Activated CD8-positive, alpha-beta T cell treated with anti-CD3 and anti-CD28 coated beads, Interleukin-2, amount 10 ng/mL, durations not matched to agents 7 days and 5 days (primary cell): ENCODE measurements around the gene JAG2. TPM values are rescaled to one million over a fixed set of nuclear protein-coding genes. Genes with fewer than 3 reads are reported as not detected.

Source experiments
- ATAC-seq: fragments of 150-1000 bp; cut with Tn5 transposase; one replicate; pipeline ENCODE4 v1.10.0; 2021; ENCODE audit warnings: moderate library complexity
- CTCF ChIA-PET: fragments of 350-600 bp; sonication (Branson Sonifier 250); formaldehyde crosslinking; loops from one replicate; lab custom pipeline; 2021; ENCODE audit warnings: antibody characterized with exemption; lab: Charles Lee
- POLR2A ChIA-PET: fragments of 350-600 bp; sonication (Branson Sonifier 250); formaldehyde crosslinking; loops from one replicate; lab custom pipeline; 2021; ENCODE audit warnings: antibody characterized with exemption; lab: Charles Lee
- DNase-seq: peaks from one replicate; pipeline ENCODE4 v3.0.0-alpha.2; 2020
- H3K27ac Mint-ChIP-seq: one replicate; pipeline ENCODE4 v1.8.0; 2021; ENCODE audit warnings: mild to moderate bottlenecking, mixed read lengths
- H3K27me3 Mint-ChIP-seq: one replicate; pipeline ENCODE4 v1.8.0; 2021; ENCODE audit warnings: low read depth, mixed read lengths
- H3K36me3 Mint-ChIP-seq: one replicate; pipeline ENCODE4 v1.8.0; 2021; ENCODE audit warnings: low read depth, mixed read lengths
- H3K4me1 Mint-ChIP-seq: one replicate; pipeline ENCODE4 v1.8.0; 2021; ENCODE audit warnings: low read depth, mixed read lengths
- H3K4me3 Mint-ChIP-seq: one replicate; pipeline ENCODE4 v1.8.0; 2021; ENCODE audit warnings: mild to moderate bottlenecking, mixed read lengths
- H3K9me3 Mint-ChIP-seq: one replicate; pipeline ENCODE4 v1.8.0; 2022; ENCODE audit warnings: mixed read lengths; ENCODE audit not compliant: insufficient read depth
- total RNA-seq, 2 experiments: library from RNA; stranded (reverse); gene quantifications; one replicate each; pipeline ENCODE4 v1.2.3, GENCODE V29; 2021

Gene JAG2
- total RNA-seq, 2 experiments from 2014 or later: 2.5 to 2.9 TPM

- H3K36me3 Mint-ChIP-seq: no peaks in the 10 kb centered on the region
- peaks cover 40% of the 10 kb centered on the region for H3K27me3 Mint-ChIP-seq
- ChIA-PET POLR2A (no interaction called here), CTCF (interaction anchor here (1.4 to 2.0 kb wide), 2 partner anchors 15 to 47 kb away, joined by 3 to 6 read pairs; no protein-coding TSS in a partner anchor)
- H3K27ac Mint-ChIP-seq: no peak overlapping the region
- no peak for DNase-seq
- no peaks in the 10 kb centered on the region for H3K4me1 Mint-ChIP-seq
- ATAC-seq: no peak
- no peak overlapping the region for H3K4me3 Mint-ChIP-seq
- H3K9me3 Mint-ChIP-seq: no peaks in the 10 kb centered on the region
Measured at GRCh38 chr14:105105158-105105557, 63.4 kb downstream of the JAG2 start.

- ChIA-PET POLR2A (no interaction called here), CTCF (interaction anchor here (1.7 kb wide), 1 partner anchor 13 kb away, joined by 4 read pairs; no protein-coding TSS in a partner anchor)
- Mint-ChIP-seq H3K27me3 (peaks cover 42% of the 10 kb centered on the region), H3K4me1 (no peaks in the 10 kb centered on the region), H3K36me3 (no peaks in the 10 kb centered on the region), H3K27ac (no peak overlapping the region), H3K9me3 (no peaks in the 10 kb centered on the region), H3K4me3 (no peak overlapping the region)
- DNase-seq (no peak), ATAC-seq (no peak)
Measured at GRCh38 chr14:105102893-105103292, 65.7 kb downstream of the JAG2 start.

GRCh38 chr14:105102361-105102870, 66.2 kb downstream of the JAG2 start:
- Mint-ChIP-seq H3K9me3 (no peaks in the 10 kb centered on the region), H3K4me1 (no peaks in the 10 kb centered on the region), H3K27me3 (peaks cover 42% of the 10 kb centered on the region), H3K27ac (no peak overlapping the region), H3K36me3 (no peaks in the 10 kb centered on the region), H3K4me3 (no peak overlapping the region)
- ATAC-seq: no peak
- DNase-seq: no peak
- ChIA-PET CTCF (interaction anchor here (1.7 kb wide), 1 partner anchor 12 kb away, joined by 4 read pairs; no protein-coding TSS in a partner anchor), POLR2A (no interaction called here)

- POLR2A ChIA-PET: no interaction called here
- CTCF ChIA-PET: no interaction called here
- no peaks in the 10 kb centered on the region for H3K4me1 Mint-ChIP-seq
- H3K4me3 Mint-ChIP-seq: no peak overlapping the region
- H3K9me3 Mint-ChIP-seq: no peaks in the 10 kb centered on the region
- peaks cover 31% of the 10 kb centered on the region for H3K27me3 Mint-ChIP-seq
- no peak for ATAC-seq
- H3K27ac Mint-ChIP-seq: no peak overlapping the region
- no peak for DNase-seq
- no peaks in the 10 kb centered on the region for H3K36me3 Mint-ChIP-seq
Measured at GRCh38 chr14:105100910-105101309, 67.7 kb downstream of the JAG2 start.

GRCh38 chr14:105099778-105100177, 68.8 kb downstream of the JAG2 start:
- ATAC-seq (no peak), DNase-seq (no peak)
- H3K36me3 Mint-ChIP-seq: no peaks in the 10 kb centered on the region
- no peaks in the 10 kb centered on the region for H3K9me3 Mint-ChIP-seq
- H3K27me3 Mint-ChIP-seq: peaks cover 30% of the 10 kb centered on the region
- no peak overlapping the region for H3K4me3 Mint-ChIP-seq
- H3K27ac Mint-ChIP-seq: no peak overlapping the region
- ChIA-PET CTCF (no interaction called here), POLR2A (no interaction called here)
- H3K4me1 Mint-ChIP-seq: no peaks in the 10 kb centered on the region

GRCh38 chr14:105098316-105098715, 70.3 kb downstream of the JAG2 start:
- Mint-ChIP-seq H3K4me3 (no peak overlapping the region), H3K4me1 (peaks cover 5% of the 10 kb centered on the region), H3K9me3 (no peaks in the 10 kb centered on the region), H3K27me3 (peaks cover 20% of the 10 kb centered on the region), H3K27ac (no peak overlapping the region), H3K36me3 (no peaks in the 10 kb centered on the region)
- ATAC-seq (no peak), DNase-seq (no peak)
- CTCF ChIA-PET: no interaction called here
- POLR2A ChIA-PET: no interaction called here

GRCh38 chr14:105097794-105098127, 70.8 kb downstream of the JAG2 start:
- ATAC-seq: no peak
- POLR2A ChIA-PET: no interaction called here
- Mint-ChIP-seq H3K9me3 (no peaks in the 10 kb centered on the region), H3K27me3 (peaks cover 18% of the 10 kb centered on the region), H3K4me3 (no peak overlapping the region), H3K36me3 (no peaks in the 10 kb centered on the region), H3K27ac (no peak overlapping the region), H3K4me1 (peaks cover 8% of the 10 kb centered on the region)
- no peak for DNase-seq
- CTCF ChIA-PET: no interaction called here

- ChIA-PET POLR2A (no interaction called here), CTCF (interaction anchor here (1.4 kb wide), 1 partner anchor 185 kb away, joined by 3 read pairs; no protein-coding TSS in a partner anchor)
- Mint-ChIP-seq H3K9me3 (no peaks in the 10 kb centered on the region), H3K27me3 (peaks cover 11% of the 10 kb centered on the region), H3K4me1 (peaks cover 13% of the 10 kb centered on the region), H3K27ac (no peak overlapping the region), H3K36me3 (no peaks in the 10 kb centered on the region), H3K4me3 (no peak overlapping the region)
- DNase-seq: no peak
- no peak for ATAC-seq
Measured at GRCh38 chr14:105096206-105096875, 72.2 kb downstream of the JAG2 start.

- Mint-ChIP-seq H3K36me3 (no peaks in the 10 kb centered on the region), H3K4me3 (no peak overlapping the region), H3K27me3 (peaks cover 11% of the 10 kb centered on the region), H3K27ac (no peak overlapping the region), H3K4me1 (peaks cover 19% of the 10 kb centered on the region), H3K9me3 (no peaks in the 10 kb centered on the region)
- DNase-seq: no peak
- POLR2A ChIA-PET: no interaction called here
- no peak for ATAC-seq
- CTCF ChIA-PET: interaction anchor here (1.2 to 1.4 kb wide), 2 partner anchors 95 to 186 kb away, joined by 3 read pairs; no protein-coding TSS in a partner anchor
Measured at GRCh38 chr14:105095236-105095805, 73.3 kb downstream of the JAG2 start.

- ATAC-seq: no peak
- Mint-ChIP-seq H3K9me3 (no peaks in the 10 kb centered on the region), H3K4me1 (peaks cover 19% of the 10 kb centered on the region), H3K27me3 (peaks cover 7% of the 10 kb centered on the region), H3K27ac (peak overlapping the region; percentile 34), H3K4me3 (peak overlapping the region; percentile 70), H3K36me3 (no peaks in the 10 kb centered on the region)
- ChIA-PET CTCF (interaction anchor here (0.7 to 1.2 kb wide), 3 partner anchors 38 to 258 kb away, joined by 3 read pairs; no protein-coding TSS in a partner anchor), POLR2A (interaction anchor here (0.5 to 0.7 kb wide), 2 partner anchors 32 to 189 kb away, joined by 4 read pairs; no protein-coding TSS in a partner anchor)
- no peak for DNase-seq
Measured at GRCh38 chr14:105094193-105094907, 74.2 kb downstream of the JAG2 start.

- peak overlapping the region; percentile 61 for H3K27ac Mint-ChIP-seq
- H3K4me1 Mint-ChIP-seq: peaks cover 19% of the 10 kb centered on the region
- peak; percentile 80 for DNase-seq
- H3K4me3 Mint-ChIP-seq: peak overlapping the region; percentile 70
- ChIA-PET CTCF (interaction anchor here (0.7 kb wide), 1 partner anchor 38 kb away, joined by 3 read pairs; no protein-coding TSS in a partner anchor), POLR2A (interaction anchor here (0.7 kb wide), 1 partner anchor 31 kb away, joined by 4 read pairs; no protein-coding TSS in a partner anchor)
- peak; percentile 73 for ATAC-seq
- H3K9me3 Mint-ChIP-seq: no peaks in the 10 kb centered on the region
- peaks cover 8% of the 10 kb centered on the region for H3K27me3 Mint-ChIP-seq
- H3K36me3 Mint-ChIP-seq: no peaks in the 10 kb centered on the region
Measured at GRCh38 chr14:105093431-105094192, 75.0 kb downstream of the JAG2 start.
